Stromal cell of bone marrow (primary cell): ENCODE measurements around the gene MARCHF9.

Experiments
- DNase-seq: peaks from one replicate; pipeline ENCODE4 v3.0.0-alpha.2; 2012; ENCODE audit warnings: low read depth

The MARCHF9 gene

GRCh38 chr12:57797933-57798332, 43.0 kb downstream of the MARCHF9 start:
- DNase-seq, result no peak

- no peak for DNase-seq
Observed at GRCh38 chr12:57800965-57801364, 46.1 kb downstream of the MARCHF9 start.

GRCh38 chr12:57802607-57803006, 47.7 kb downstream of the MARCHF9 start:
- no peak for DNase-seq

- DNase-seq, result no peak
Observed at GRCh38 chr12:57803319-57803893, 48.5 kb downstream of the MARCHF9 start.

GRCh38 chr12:57806677-57807076, 51.8 kb downstream of the MARCHF9 start:
- no peak for DNase-seq

GRCh38 chr12:57807285-57807684, 52.4 kb downstream of the MARCHF9 start:
- DNase-seq, result no peak

- no peak for DNase-seq
Observed at GRCh38 chr12:57808351-57808750, 53.4 kb downstream of the MARCHF9 start.

- DNase-seq, result no peak
Observed at GRCh38 chr12:57809425-57809824, 54.5 kb downstream of the MARCHF9 start.
